ENCODE data around the gene ABCA7.
A peak's percentile ranks its signal among the peaks of the same experiment; 100 is the strongest.
"Not testable (repeated sequence)": the region's sequence is repeated elsewhere in the genome, so short reads cannot be mapped to it uniquely, and the experiment has no call there.

Gene ABCA7

DNA sequence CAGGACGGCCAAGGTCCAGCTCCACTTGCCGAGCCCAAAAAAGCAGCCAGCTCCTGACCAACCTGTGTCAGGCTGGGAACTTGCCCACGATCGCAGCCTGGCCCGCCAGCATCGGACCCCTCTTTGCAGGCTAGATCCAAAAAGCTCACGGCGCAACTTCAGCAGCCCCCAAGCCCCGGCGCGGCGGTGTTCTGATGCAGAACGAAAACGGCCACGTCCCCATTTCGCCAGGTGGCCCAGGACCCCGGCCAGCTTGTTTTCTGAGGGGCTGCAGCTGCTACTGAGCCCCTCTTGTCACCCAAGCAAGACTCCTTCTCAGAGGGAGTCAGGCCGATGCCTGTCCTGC is 20.3 kb upstream of the ABCA7 start:
- no peak for ATAC-seq
- Mint-ChIP-seq H3K4me1 (peaks cover 55% of the 10 kb centered on the region), H3K4me3 (peak overlapping the region; percentile 91), H3K27me3 (no peaks in the 10 kb centered on the region), H3K36me3 (peaks cover 7% of the 10 kb centered on the region), H3K27ac (peak overlapping the region; percentile 94), H3K9me3 (no peaks in the 10 kb centered on the region)

DNA sequence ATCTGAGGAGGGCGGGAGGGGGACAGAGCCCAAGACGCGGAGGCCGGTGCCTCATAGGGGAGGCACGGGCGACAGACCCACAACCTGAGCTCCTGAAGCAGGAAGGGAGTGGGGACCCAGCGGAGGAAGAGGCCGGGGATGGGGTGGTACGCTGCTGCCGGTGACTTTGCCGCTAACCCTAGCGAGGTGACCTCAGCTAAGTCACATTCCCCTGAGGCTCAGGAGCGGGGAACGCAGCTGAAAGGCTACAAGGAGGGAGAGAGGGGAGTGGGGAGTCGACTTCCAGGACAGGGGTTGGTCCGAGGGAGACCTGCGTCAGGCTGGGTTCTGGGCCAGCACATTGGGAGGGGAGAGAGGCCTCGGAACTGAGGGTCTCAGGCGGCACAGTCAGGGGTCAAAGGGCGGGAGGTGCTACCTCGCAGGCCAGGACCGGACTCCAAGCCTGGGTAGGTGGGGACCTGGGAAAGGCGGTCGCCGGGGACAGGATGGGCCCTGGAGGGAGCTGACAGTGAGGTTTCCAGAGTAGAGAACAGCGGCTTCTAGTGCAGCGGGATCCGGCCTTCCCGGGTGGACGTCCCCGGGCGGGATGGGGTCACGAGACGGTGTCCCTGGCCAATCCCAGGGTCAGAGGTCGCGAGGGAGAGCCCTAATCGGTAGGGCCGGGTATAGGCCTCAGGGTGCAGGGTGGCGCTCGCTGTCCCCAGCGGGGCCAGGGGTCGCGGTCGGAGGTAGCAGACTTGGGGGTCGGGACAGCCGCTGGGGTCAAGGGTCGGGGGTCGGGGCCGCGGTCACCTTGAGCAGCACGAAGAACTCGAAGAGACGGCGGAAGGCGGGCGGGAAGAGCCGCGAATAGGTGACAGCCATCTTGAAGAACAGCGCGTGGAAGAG is 19.7 kb upstream of the ABCA7 start:
- no peak for ATAC-seq
- Mint-ChIP-seq H3K4me3 (peak overlapping the region; percentile 91), H3K36me3 (peaks cover 7% of the 10 kb centered on the region), H3K27ac (peak overlapping the region; percentile 94), H3K4me1 (peaks cover 55% of the 10 kb centered on the region), H3K27me3 (no peaks in the 10 kb centered on the region), H3K9me3 (no peaks in the 10 kb centered on the region)

DNA sequence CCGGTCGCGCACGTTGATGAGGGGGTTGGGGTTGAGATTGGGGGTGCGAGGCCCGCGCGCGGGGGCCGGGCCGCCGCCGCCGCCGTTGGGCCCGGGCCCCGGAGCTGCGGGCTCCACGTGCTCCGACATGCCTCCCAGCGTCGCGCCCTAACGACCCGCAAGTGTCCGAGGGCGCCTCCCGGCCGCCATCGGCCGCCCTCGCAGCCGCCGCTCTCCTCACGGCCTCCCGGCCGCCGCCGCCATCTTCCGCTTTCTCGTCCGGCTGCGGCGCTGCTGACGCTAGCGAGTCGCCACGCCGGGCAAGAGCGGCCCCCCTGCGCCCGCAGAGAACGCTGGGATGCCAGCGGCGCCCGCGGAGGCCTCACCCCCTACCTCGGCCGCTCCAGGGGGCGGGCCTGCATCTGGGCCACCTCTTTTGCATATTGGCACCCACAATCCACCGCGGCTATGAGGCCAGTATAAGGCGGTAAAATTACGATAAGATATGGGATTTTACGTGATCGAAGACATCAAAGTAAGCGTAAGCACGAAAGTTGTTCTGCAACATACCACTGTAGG is 19.0 kb upstream of the ABCA7 start, which contains the start of gene TMEM259:
TMEM259 (minus strand) TSS at position 256 of the 558 bp plus-strand sequence; CDS start at position 129, 127 bp downstream.
- H3K4me3 Mint-ChIP-seq, result peak within 1 kb of the TSS; percentile 91
- H3K27me3 Mint-ChIP-seq, result no peaks in the 10 kb centered on the region
- peaks cover 7% of the 10 kb centered on the region for H3K36me3 Mint-ChIP-seq
- H3K27ac Mint-ChIP-seq, result peak within 1 kb of the TSS; percentile 94
- ATAC-seq, result peak; percentile 94
- H3K4me1 Mint-ChIP-seq, result peaks cover 53% of the 10 kb centered on the region
- no peaks in the 10 kb centered on the region for H3K9me3 Mint-ChIP-seq

DNA sequence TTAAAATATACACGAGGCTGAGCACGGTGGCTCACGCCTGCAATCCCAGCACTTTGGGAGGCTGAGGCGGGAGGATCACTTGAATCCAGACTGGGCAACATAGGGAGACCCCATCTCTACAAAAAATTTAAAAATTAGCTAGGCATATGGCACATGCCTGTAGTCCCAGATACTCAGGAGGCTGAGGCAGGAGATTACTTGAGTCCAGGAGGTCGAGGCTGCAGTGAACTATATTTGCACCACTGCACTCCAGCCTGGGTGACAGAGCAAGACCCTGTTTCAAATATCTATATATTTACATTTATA is 16.1 kb upstream of the ABCA7 start:
- peaks cover 32% of the 10 kb centered on the region for H3K4me1 Mint-ChIP-seq
- H3K4me3 Mint-ChIP-seq, ATAC-seq, H3K9me3 Mint-ChIP-seq, H3K36me3 Mint-ChIP-seq, H3K27me3 Mint-ChIP-seq, H3K27ac Mint-ChIP-seq: not testable (repeated sequence)

DNA sequence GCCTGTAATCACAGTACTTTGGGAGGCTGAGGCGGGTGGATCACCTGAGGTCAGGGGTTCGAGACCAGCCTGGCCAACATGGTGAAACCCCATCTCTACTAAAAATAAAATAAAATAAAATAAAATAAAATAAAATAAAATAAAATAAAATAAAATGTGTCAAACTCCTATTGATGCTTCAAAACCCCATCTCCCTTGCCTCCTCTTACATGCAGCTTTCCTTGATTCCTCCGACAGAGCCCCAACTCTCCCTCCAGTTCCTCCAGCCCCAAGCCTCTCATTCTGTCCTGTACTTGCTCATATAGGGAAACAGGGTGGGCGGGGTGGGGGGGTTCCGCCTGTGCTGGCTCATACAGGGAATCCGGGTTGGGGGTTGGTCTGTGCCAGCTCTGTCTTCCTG is 14.8 kb upstream of the ABCA7 start:
- not testable (repeated sequence) for H3K4me3 Mint-ChIP-seq, H3K9me3 Mint-ChIP-seq, H3K36me3 Mint-ChIP-seq, H3K27me3 Mint-ChIP-seq, ATAC-seq, H3K27ac Mint-ChIP-seq
- H3K4me1 Mint-ChIP-seq, result peaks cover 26% of the 10 kb centered on the region

DNA sequence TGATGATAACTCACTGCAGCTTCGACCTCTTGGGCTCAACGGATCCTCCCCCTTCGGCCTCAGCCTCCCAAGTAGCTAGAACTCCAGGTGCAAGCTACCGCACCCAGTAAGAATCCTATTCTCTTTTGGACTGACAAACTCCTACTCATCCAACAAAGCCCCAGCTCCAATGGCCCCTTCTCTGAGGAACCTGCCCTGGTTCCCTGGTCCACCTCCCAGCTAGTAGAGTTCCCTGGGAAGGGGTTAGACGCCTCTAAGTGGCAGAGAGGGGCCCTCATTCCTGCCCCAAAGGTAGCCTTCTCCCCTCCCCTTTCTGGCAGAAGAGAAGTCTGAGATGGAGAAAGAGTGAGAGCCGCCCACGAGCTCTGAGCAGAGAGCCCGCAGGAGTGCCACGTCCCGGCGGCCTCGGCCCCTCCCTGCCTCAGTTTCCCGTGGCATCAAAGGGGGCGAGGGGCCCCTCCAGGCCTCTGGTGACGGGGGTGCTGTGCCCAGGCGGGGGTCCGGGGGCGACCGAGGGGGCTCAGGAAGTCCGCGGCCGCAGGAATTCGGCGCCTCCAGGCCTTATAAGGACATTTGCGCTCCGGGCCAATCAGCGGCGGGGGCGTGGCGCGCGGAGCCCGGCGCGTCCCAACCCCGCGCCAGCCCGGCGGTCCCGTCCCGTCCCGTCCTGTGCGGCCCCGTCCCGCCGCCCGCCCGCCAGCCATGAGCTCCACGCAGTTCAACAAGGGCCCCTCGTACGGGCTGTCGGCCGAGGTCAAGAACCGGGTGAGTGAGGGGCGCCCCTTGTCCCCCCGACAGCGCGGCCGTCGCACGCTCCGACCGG is 13.7 kb upstream of the ABCA7 start, which contains the start of gene CNN2:
CNN2 (plus strand) TSS at position 649 of the 823 bp plus-strand sequence; CDS start at position 703, 54 bp downstream.
- Mint-ChIP-seq H3K27ac (peak within 1 kb of the TSS; percentile 91), H3K4me1 (peaks cover 31% of the 10 kb centered on the region), H3K4me3 (peak within 1 kb of the TSS; percentile 96), H3K27me3 (no peaks in the 10 kb centered on the region), H3K9me3 (no peaks in the 10 kb centered on the region), H3K36me3 (peaks cover 15% of the 10 kb centered on the region)
- ATAC-seq, result peak; percentile 82

DNA sequence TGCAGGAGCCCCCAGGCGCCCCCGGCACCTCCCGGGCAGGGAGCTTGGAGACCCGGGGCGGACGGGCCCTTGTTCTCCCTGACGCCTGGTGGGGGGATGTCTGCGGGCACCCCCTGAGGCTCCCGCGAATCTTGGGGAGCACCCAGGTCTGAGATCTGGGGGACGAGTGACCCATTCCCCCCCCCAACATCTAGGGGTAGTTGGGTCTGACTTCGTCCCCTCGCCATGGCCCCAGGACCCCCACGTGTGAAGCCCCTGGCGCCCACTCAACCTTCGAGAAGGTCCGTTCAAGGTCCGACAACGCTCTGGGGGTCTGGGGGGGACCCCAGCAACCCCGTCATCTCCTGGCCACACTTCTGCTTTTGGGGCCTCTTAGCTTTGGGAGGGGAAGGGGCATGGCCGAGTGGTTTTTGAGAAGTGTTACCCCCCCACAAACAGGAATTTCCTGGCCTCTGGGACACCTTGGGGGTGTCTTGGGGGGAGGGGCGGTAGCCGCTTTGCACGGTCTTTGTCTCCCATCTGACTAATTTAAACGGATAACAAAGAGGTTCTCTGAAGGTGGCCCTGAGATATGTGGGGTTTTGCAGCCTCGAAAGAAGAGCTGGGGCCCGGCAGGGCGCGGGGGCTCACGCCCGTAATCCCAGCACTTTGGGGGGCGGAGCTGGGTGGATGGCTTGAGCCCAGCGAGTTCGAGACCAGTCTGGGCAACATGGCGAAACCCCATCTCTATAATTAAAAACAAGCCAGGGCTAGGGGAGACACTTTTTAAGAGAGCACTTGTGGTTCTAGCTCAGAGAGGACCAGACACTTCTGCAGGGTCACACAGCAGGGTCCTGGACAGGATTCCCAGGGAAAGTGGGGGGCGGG is 12.9 kb upstream of the ABCA7 start:
- Mint-ChIP-seq H3K27ac (peak overlapping the region; percentile 91), H3K4me1 (peaks cover 26% of the 10 kb centered on the region), H3K27me3 (no peaks in the 10 kb centered on the region), H3K36me3 (peaks cover 18% of the 10 kb centered on the region), H3K9me3 (no peaks in the 10 kb centered on the region), H3K4me3 (peak overlapping the region; percentile 96)
- ATAC-seq, result peak; percentile 52

DNA sequence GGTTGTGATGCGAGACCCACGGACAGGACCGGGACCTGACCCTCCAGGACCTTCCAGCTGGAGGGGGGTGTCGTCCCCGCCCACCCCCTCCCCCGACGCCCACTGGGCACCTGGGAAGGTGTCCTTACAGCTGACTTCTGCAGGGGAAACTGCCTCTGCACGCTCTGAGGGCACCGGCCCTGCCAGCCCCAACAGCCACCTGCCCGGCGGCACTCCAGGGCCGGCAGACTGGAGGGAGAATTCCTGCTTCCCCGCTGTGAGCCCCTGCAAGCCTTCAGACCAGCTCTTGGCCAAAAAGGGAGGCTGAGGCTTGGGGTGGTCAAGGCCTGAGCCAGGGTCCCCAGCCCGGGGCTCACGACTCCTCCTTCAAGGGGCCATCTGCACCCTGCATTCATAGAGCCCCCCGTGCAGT is 12.3 kb upstream of the ABCA7 start:
- Mint-ChIP-seq H3K27ac (peak overlapping the region; percentile 91), H3K4me3 (peak overlapping the region; percentile 96), H3K4me1 (peaks cover 32% of the 10 kb centered on the region), H3K9me3 (no peaks in the 10 kb centered on the region), H3K27me3 (no peaks in the 10 kb centered on the region), H3K36me3 (peaks cover 24% of the 10 kb centered on the region)
- ATAC-seq, result peak; percentile 35

DNA sequence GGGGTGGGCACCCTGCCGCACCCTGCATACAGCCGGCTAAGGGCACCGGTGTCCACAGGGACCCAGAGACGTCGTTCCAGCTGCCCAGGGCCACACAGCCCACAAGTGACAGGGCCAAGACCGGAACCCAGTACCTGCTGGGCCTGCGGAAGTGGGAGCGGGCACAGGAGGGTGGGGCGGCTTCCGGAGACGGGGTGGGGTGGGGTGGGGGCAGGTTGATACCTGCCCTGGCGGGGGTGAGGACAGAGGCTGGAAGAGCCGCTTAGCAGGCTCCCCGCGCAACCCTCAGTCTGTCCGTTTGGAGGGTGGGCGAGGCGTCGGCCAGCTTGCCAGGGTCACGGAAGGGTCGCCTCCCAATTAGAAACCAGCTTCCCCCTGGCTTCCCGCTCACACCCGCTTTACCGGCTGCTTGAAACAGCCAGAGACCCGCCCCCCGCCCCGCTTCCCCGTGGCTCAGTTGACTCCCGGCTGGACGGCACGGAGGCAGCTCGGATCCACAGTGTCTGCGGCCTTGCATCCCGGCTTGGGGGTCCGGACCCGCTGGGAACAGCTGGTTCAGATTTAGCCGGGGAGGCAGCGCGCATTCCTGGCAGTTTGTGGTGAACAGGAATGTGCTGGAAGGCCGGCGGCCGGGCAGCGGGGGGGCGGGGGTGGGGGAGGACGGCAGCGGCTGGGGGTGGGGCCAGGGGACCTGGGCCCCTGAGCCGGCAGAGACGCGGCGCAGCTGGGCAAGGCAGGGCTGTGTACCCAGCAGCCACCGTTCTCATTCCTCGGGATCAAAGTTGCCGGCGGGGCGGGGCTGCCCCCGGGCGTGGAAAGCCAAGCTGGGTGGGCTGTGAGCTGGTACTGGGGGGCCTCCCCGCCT is 11.6 kb upstream of the ABCA7 start:
- ATAC-seq, result peak; percentile 76
- Mint-ChIP-seq H3K4me1 (peaks cover 34% of the 10 kb centered on the region), H3K27me3 (no peaks in the 10 kb centered on the region), H3K4me3 (peak overlapping the region; percentile 96), H3K27ac (peak overlapping the region; percentile 91), H3K36me3 (peaks cover 30% of the 10 kb centered on the region), H3K9me3 (no peaks in the 10 kb centered on the region)

DNA sequence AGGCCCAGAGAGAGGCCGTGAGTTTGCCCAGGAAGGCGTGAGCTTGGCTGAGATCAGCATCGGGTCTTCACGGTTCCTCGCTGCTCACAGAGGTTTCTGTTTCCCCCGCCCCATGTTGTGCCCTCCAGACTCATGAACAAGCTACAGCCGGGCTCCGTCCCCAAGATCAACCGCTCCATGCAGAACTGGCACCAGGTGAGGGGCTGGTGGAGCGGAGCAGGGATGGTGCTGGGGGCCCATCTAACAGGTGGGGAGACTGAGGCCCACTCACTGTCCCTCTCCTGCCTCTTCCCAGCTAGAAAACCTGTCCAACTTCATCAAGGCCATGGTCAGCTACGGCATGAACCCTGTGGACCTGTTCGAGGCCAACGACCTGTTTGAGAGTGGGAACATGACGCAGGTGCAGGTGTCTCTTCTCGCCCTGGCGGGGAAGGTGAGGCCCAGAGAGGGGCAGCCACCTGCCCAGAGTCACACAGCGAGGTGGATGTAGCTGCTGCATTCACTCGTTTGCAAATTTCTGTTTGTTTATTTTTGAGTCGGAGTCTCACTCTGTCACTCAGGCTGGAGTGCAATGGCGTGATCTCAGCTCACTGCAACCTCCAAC is 7.5 kb upstream of the ABCA7 start:
- Mint-ChIP-seq H3K36me3 (peaks cover 60% of the 10 kb centered on the region), H3K9me3 (no peaks in the 10 kb centered on the region), H3K27ac (no peak overlapping the region), H3K4me1 (peaks cover 48% of the 10 kb centered on the region), H3K4me3 (no peak overlapping the region), H3K27me3 (no peaks in the 10 kb centered on the region)
- no peak for ATAC-seq

DNA sequence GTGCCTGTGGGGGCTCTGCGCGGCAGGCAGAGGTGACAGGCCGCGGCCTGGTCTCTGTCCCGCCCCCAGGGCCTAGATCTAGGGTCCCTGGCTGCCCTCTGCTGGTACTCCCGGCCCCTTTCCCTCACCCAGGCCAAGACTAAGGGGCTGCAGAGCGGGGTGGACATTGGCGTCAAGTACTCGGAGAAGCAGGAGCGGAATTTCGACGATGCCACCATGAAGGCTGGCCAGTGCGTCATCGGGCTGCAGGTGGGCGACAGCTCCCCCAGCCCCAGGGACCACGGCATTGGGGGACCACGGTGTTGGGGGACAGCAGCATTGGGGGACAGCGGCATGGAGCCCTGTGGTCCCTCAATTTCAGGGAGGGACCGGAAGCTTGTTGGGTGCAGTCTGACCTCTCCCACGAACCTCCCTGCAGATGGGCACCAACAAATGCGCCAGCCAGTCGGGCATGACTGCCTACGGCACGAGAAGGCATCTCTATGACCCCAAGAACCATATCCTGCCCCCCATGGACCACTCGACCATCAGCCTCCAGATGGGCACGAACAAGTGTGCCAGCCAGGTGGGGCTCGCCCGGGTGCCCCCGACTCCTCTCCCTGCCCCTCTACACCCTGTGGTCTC is 3.8 kb upstream of the ABCA7 start:
- ATAC-seq, result no peak
- Mint-ChIP-seq H3K36me3 (peaks cover 57% of the 10 kb centered on the region), H3K27me3 (no peaks in the 10 kb centered on the region), H3K4me3 (no peak overlapping the region), H3K4me1 (peaks cover 67% of the 10 kb centered on the region), H3K9me3 (no peaks in the 10 kb centered on the region), H3K27ac (peak overlapping the region; percentile 96)

DNA sequence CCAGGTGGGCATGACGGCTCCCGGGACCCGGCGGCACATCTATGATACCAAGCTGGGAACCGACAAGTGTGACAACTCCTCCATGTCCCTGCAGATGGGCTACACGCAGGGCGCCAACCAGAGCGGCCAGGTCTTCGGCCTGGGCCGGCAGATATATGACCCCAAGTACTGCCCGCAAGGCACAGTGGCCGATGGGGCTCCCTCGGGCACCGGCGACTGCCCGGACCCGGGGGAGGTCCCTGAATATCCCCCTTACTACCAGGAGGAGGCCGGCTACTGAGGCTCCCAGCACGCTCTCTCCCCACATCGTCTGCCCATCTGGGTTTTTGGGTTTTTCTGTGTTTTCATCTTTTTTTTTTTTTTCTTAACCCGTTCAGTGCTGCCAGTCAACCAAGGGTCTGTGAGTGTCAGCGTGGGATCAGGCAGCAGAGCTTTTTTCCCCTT is 2.3 kb upstream of the ABCA7 start:
- peak overlapping the region; percentile 96 for H3K27ac Mint-ChIP-seq
- peaks cover 51% of the 10 kb centered on the region for H3K36me3 Mint-ChIP-seq
- peak overlapping the region; percentile 66 for H3K4me3 Mint-ChIP-seq
- H3K27me3 Mint-ChIP-seq, result no peaks in the 10 kb centered on the region
- H3K4me1 Mint-ChIP-seq, result peaks cover 69% of the 10 kb centered on the region
- no peaks in the 10 kb centered on the region for H3K9me3 Mint-ChIP-seq
- ATAC-seq, result peak; percentile 28

DNA sequence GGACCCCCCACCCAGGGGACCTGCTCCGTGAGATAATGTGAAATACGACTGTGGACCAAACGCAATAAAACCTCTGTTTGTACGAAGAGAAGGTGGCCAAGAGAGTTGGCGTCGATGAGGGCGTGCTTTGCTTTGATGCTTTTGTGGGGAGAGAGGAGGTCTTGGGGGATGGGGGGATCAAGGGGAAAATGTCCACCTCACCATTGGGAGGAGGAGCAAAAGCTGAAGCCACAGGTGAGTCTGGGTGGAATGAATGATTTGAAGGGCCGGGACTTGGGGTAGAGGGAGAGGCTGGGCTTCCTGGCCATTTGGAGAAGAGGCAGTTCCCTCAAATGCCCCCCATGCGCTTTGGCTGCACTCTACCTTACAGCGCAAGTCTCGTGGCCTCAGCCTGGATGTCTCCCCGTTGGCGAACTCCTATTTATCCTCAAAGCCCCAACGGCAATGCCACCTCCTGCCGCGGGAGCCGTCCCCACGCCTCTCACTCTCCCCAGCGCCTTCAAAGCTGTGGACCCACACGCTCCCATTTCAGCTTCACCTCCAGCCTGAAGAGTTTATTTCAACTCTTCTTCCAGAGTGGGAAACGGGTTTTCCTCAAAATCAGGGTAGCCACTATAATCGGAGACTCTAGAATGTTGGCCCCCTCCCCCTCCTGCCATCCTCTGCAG is 795 bp upstream of the ABCA7 start:
- H3K27me3 Mint-ChIP-seq, result no peaks in the 10 kb centered on the region
- H3K27ac Mint-ChIP-seq, result peak overlapping the region; percentile 96
- H3K9me3 Mint-ChIP-seq, result no peaks in the 10 kb centered on the region
- peaks cover 51% of the 10 kb centered on the region for H3K36me3 Mint-ChIP-seq
- ATAC-seq, result no peak
- peaks cover 66% of the 10 kb centered on the region for H3K4me1 Mint-ChIP-seq
- H3K4me3 Mint-ChIP-seq, result peak overlapping the region; percentile 91

Measured in stimulated activated memory B cell treated with anti-CD40 and anti-IgM and Interleukin-4, amounts not matched to agents 10 μg/mL and 1 μg/mL and 100 μg/mL, for 72 hours (primary cell).